HL-60 (cell line): ENCODE data around the gene GPNMB.

Source experiments
- CTCF ChIP-seq: IDR thresholded peaks from one replicate; pipeline ENCODE4 v1.5.1; 2011; ENCODE audit warnings: low read length, control low read depth, inconsistent platforms; ENCODE audit not compliant: insufficient read depth
- GABPA ChIP-seq: IDR thresholded peaks from 2 replicates; pipeline ENCODE4 v1.6.1; 2012; ENCODE audit warnings: low read depth
- POLR2AphosphoS5 ChIP-seq: IDR thresholded peaks from 2 replicates; pipeline ENCODE4 v1.6.1; 2012; ENCODE audit warnings: low read depth

- TF ChIP-seq CTCF: no peak
- TF ChIP-seq GABPA: no peak
- no peak for TF ChIP-seq POLR2AphosphoS5
These were observed 7.5 kb upstream of the GPNMB start for GRCh38 chr7:23238983-23239652.
